ENCODE results near the gene METRN. TPM values are rescaled to one million over a fixed set of nuclear protein-coding genes. Genes with fewer than 3 reads are reported as not detected.
"Not testable (repeated sequence)": the region's sequence is repeated elsewhere in the genome, so short reads cannot be mapped to it uniquely, and the experiment has no call there.

METRN gene
- total and polyA plus RNA-seq, 2 donors (not counting 1 experiment from before 2014, with no cell fraction given): 6.9 to 10.4 TPM

GRCh38 chr16:752007-752312, 37.0 kb downstream of the METRN start:
- Histone ChIP-seq H3K9me3 (ENCODE audit: control extremely low read depth in 1 of 3, control insufficient read depth in 2 of 3, insufficient read depth in 1 of 3, low read length in 2 of 3) (peaks cover 0 to 4% (median 0%) of the 10 kb centered on the region in 3 donors), H3K79me2 (ENCODE audit: control insufficient read depth, insufficient read depth, low read length) (no peaks in the 10 kb centered on the region), H3K27ac (ENCODE audit: low read length in 2 of 2) (no peak overlapping the region), H3K4me2 (replicated peaks; ENCODE audit: low read depth, low read length, poor library complexity, severe bottlenecking) (no peak overlapping the region), H4K20me1 (ENCODE audit: control insufficient read depth, insufficient read depth, low read length, poor library complexity, severe bottlenecking) (no peaks in the 10 kb centered on the region), H3K4me3 (ENCODE audit: control extremely low read depth in 1 of 5, extremely low read depth in 1 of 5, insufficient read depth in 1 of 5, low read depth in 2 of 5, low read length in 4 of 5) (no peak overlapping the region), H3K9ac (ENCODE audit: low read length) (no peak overlapping the region), H2AFZ (ENCODE audit: insufficient read depth, low read depth, low read length, poor library complexity, severe bottlenecking) (no peak overlapping the region), H3K27me3 (replicated peaks in 1 of 4; ENCODE audit: control extremely low read depth in 1 of 4, control insufficient read depth in 3 of 4, insufficient read depth in 4 of 4, low read length in 3 of 4) (no peaks in the 10 kb centered on the region), H3K36me3 (replicated peaks in 1 of 2; ENCODE audit: control extremely low read depth in 1 of 2, control insufficient read depth in 1 of 2, extremely low read depth in 1 of 2, insufficient read depth in 2 of 2, low read length in 1 of 2) (no peaks in the 10 kb centered on the region), H3K4me1 (ENCODE audit: control insufficient read depth in 2 of 2, insufficient read depth in 2 of 2, low read length in 2 of 2) (peaks cover 4 to 6% of the 10 kb centered on the region in 2 donors)
- Mint-ChIP-seq H3K4me3 (no peak overlapping the region), H3K9me3 (ENCODE audit: insufficient read depth) (peaks cover 3% of the 10 kb centered on the region), H3K4me1 (peaks cover 1% of the 10 kb centered on the region), H3K27me3 (peaks cover 5% of the 10 kb centered on the region), H3K27ac (no peak overlapping the region)
- no peak for ATAC-seq (ENCODE audit: low read depth)
- intact Hi-C loops (cut with micrococcal nuclease): no loop called here
- TF ChIP-seq EZH2 (IDR thresholded peaks at IDR 0.05; ENCODE audit: borderline replicate concordance, insufficient read depth, low read depth, low read length, poor library complexity, severe bottlenecking): no peak
- TF ChIP-seq, protein P1, sequence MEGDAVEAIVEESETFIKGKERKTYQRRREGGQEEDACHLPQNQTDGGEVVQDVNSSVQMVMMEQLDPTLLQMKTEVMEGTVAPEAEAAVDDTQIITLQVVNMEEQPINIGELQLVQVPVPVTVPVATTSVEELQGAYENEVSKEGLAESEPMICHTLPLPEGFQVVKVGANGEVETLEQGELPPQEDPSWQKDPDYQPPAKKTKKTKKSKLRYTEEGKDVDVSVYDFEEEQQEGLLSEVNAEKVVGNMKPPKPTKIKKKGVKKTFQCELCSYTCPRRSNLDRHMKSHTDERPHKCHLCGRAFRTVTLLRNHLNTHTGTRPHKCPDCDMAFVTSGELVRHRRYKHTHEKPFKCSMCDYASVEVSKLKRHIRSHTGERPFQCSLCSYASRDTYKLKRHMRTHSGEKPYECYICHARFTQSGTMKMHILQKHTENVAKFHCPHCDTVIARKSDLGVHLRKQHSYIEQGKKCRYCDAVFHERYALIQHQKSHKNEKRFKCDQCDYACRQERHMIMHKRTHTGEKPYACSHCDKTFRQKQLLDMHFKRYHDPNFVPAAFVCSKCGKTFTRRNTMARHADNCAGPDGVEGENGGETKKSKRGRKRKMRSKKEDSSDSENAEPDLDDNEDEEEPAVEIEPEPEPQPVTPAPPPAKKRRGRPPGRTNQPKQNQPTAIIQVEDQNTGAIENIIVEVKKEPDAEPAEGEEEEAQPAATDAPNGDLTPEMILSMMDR (IDR thresholded peaks at IDR 0.05): no peak
- 87% methylated on average over 6 of the region's 10 CpGs for WGBS (ENCODE audit: insufficient coverage)
- no peak for DNase-seq
- ChIA-PET POLR2A (no interaction called here), CTCF (no interaction called here)

- H2AFZ ChIP-seq (ENCODE audit: insufficient read depth, low read depth, low read length, poor library complexity, severe bottlenecking); H3K4me1 Mint-ChIP-seq; H3K4me2 ChIP-seq (replicated peaks; ENCODE audit: low read depth, low read length, poor library complexity, severe bottlenecking); H4K20me1 ChIP-seq (ENCODE audit: control insufficient read depth, insufficient read depth, low read length, poor library complexity, severe bottlenecking); H3K9ac ChIP-seq (ENCODE audit: low read length); CTCF ChIA-PET; ATAC-seq (ENCODE audit: low read depth); H3K4me1 ChIP-seq (ENCODE audit: control insufficient read depth in 2 of 2, insufficient read depth in 2 of 2, low read length in 2 of 2); H3K9me3 Mint-ChIP-seq (ENCODE audit: insufficient read depth); H3K4me3 Mint-ChIP-seq; H3K36me3 ChIP-seq (replicated peaks in 1 of 2; ENCODE audit: control extremely low read depth in 1 of 2, control insufficient read depth in 1 of 2, extremely low read depth in 1 of 2, insufficient read depth in 2 of 2, low read length in 1 of 2); H3K9me3 ChIP-seq (ENCODE audit: control extremely low read depth in 1 of 3, control insufficient read depth in 2 of 3, insufficient read depth in 1 of 3, low read length in 2 of 3); DNase-seq; H3K4me3 ChIP-seq (ENCODE audit: control extremely low read depth in 1 of 5, extremely low read depth in 1 of 5, insufficient read depth in 1 of 5, low read depth in 2 of 5, low read length in 4 of 5); H3K79me2 ChIP-seq (ENCODE audit: control insufficient read depth, insufficient read depth, low read length); H3K27me3 ChIP-seq (replicated peaks in 1 of 4; ENCODE audit: control extremely low read depth in 1 of 4, control insufficient read depth in 3 of 4, insufficient read depth in 4 of 4, low read length in 3 of 4); intact Hi-C loops (cut with micrococcal nuclease); H3K27ac Mint-ChIP-seq; H3K27ac ChIP-seq (ENCODE audit: low read length in 2 of 2): not testable (repeated sequence)
- POLR2A ChIA-PET: interaction anchor here (0.7 kb wide), 1 partner anchor 184 kb away, joined by 3 read pairs; the partner anchor contains the start of gene PIGQ
- H3K27me3 Mint-ChIP-seq: peaks cover 11% of the 10 kb centered on the region
- WGBS (ENCODE audit: insufficient coverage): 97% methylated on average over 11 of the region's 11 CpGs
These were observed 39.2 kb downstream of the METRN start for GRCh38 chr16:754121-754607.
